Adrenal gland (tissue), 12 donors: ENCODE data around the gene LPP. TPM values are rescaled to one million over a fixed set of nuclear protein-coding genes. Genes with fewer than 3 reads are reported as not detected.

ENCODE experiments used
- DNase-seq, 7 donors: peaks; one replicate each; pipeline ENCODE4 v3.0.0-alpha.2; 2019 to 2020
- H3K27ac ChIP-seq, 5 donors: fragments of 200-600 bp; sonication (generic) in 4 of 5; 1 replicate in 3 of 5; 2 replicates in 2 of 5; pipeline versions ENCODE4 v1.5.1 to v1.8.0; 2016 to 2020; ENCODE audit warnings: mild to moderate bottlenecking in 1 of 5
- H3K27me3 ChIP-seq: fragments of 200-600 bp; 2 replicates; pipeline ENCODE4 v1.8.0; 2021
- H3K36me3 ChIP-seq, 2 donors: fragments of 200-600 bp; replicated peaks in 1 of 2; 1 replicate in 1 of 2; 2 replicates in 1 of 2; pipeline versions ENCODE4 v1.5.1 to v1.8.0; 2018 to 2022
- H3K4me1 ChIP-seq, 2 donors: fragments of 200-600 bp; replicated peaks in 1 of 2; 1 replicate in 1 of 2; 2 replicates in 1 of 2; pipeline versions ENCODE4 v1.5.1 to v1.8.0; 2018 to 2021
- H3K4me3 ChIP-seq, 4 donors: fragments of 200-600 bp; sonication (generic) in 3 of 4; one replicate each; pipeline ENCODE4 v1.5.1; 2016 to 2018
- H3K9me3 ChIP-seq, 3 donors: fragments of 200-600 bp; sonication (generic) in 1 of 3; replicated peaks in 1 of 3; 1 replicate in 2 of 3; 2 replicates in 1 of 3; pipeline versions ENCODE4 v1.5.1 to v1.8.0; 2016 to 2021
- POLR2A ChIP-seq, 2 donors: fragments of 450-650 bp; IDR thresholded peaks; one replicate each; pipeline ENCODE4 v1.6.1; 2017; ENCODE audit warnings: antibody characterized with exemption in 2 of 2, mild to moderate bottlenecking in 2 of 2, moderate library complexity in 1 of 2
- whole genome bisulfite sequencing, 4 donors: extraction: QIAGEN DNeasy Blood & Tissue Kit in 2 of 4; methylation state at CpG; one replicate each; pipeline versions ENCODE4 v1.1.5 to v1.1.7; 2013 to 2017; 5-methylcytosine and 5-hydroxymethylcytosine counted together
- intact Hi-C, 2 donors: fragments of 100-400 bp; cut with DNase I; formaldehyde crosslinking; loops; one replicate each; pipeline versions ENCODE4 v1.14.1 to v1.15.0; 2022 to 2023
- polyA plus RNA-seq, 3 donors: library from polyadenylated mRNA; stranded (reverse); fragments of 200-250 nt in 2 of 3; fragments of 350-450 nt in 1 of 3; fragmentation: Illumina TruSeq in 1 of 3; extraction: RNeasy Lipid Tissue Mini Kit (QIAGEN cat#74804) in 1 of 3; gene quantifications; one replicate each; pipeline ENCODE4 v1.2.3, GENCODE V29; 2013 to 2014
- total RNA-seq, 9 donors: library from RNA; depleted of rRNA in 4 of 9; stranded (reverse); fragments of >200 nt in 4 of 9; fragments of 120-200 nt in 1 of 9; fragmentation: NEBNext Ultra II Directional in 1 of 9; extraction: Animal tissue kit (Norgen Biotek cat#: 25700) in 1 of 9; gene quantifications; one replicate each; pipeline versions ENCODE4 v1.1.0 to v1.2.4, GENCODE V29; 2013 to 2023
- TF ChIP-seq, protein P1 (sequence below), 6 experiments: fragments of 450-650 bp in 4 of 6; fragments of 200-600 bp in 2 of 6; sonication (generic) in 1 of 6; IDR thresholded peaks; 1 replicate in 5 of 6; 2 replicates in 1 of 6; pipeline versions ENCODE4 v1.5.1 to v1.8.0; 2016 to 2021; ENCODE audit warnings: antibody characterized with exemption in 6 of 6, mild to moderate bottlenecking in 2 of 6, moderate library complexity in 1 of 6
- donor health status: healthy with polysubstance abuse.
- donor health status: Bipolar disorder and iron deficiency.
- donor health status: DM: yes; HTN: yes; CAD: no.
- donor health status: DM: no; HTN: no; CAD: no.
- donor health status: DM: no; HTN: no; CAD: no.
- donor health status: DM: yes; HTN: yes; CAD: no.

LPP gene
- total and polyA plus RNA-seq, 12 donors, result 7.0 to 170 (median 101) TPM

DNA sequence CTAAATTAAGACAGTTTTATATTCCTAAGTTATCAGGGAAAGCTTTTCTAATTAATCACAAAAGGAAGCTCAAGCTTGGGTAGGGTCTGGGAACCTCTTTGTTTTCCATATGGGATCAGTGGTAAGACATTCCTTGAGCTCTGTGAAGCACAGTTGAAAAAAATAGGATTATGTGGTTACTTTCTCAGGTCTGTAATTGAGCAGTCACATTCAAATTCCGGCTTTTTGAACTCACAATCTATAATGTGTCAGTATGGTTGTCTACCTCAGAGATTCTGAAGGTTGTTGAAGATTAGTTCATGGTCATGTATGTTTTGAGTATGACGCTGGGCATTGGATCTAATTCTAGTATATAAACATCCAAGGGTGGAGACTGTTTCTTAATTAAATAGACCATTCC is 364.5 kb downstream of the LPP start:
- Histone ChIP-seq H3K4me1 (peaks cover 16 to 17% of the 10 kb centered on the region in 2 donors), H3K27me3 (no peaks in the 10 kb centered on the region), H3K36me3 (no peaks in the 10 kb centered on the region), H3K4me3 (no peak overlapping the region), H3K27ac (no peak overlapping the region), H3K9me3 (no peaks in the 10 kb centered on the region)
- no peak for DNase-seq
- TF ChIP-seq, protein P1, sequence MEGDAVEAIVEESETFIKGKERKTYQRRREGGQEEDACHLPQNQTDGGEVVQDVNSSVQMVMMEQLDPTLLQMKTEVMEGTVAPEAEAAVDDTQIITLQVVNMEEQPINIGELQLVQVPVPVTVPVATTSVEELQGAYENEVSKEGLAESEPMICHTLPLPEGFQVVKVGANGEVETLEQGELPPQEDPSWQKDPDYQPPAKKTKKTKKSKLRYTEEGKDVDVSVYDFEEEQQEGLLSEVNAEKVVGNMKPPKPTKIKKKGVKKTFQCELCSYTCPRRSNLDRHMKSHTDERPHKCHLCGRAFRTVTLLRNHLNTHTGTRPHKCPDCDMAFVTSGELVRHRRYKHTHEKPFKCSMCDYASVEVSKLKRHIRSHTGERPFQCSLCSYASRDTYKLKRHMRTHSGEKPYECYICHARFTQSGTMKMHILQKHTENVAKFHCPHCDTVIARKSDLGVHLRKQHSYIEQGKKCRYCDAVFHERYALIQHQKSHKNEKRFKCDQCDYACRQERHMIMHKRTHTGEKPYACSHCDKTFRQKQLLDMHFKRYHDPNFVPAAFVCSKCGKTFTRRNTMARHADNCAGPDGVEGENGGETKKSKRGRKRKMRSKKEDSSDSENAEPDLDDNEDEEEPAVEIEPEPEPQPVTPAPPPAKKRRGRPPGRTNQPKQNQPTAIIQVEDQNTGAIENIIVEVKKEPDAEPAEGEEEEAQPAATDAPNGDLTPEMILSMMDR (IDR thresholded peaks at IDR 0.05), result no peak
- no peak for TF ChIP-seq POLR2A (IDR thresholded peaks at IDR 0.05)
- intact Hi-C loops, result no loop called here
- 88 to 96% (median 95%) methylated on average over 2 of the region's 2 CpGs for WGBS, 4 donors

DNA sequence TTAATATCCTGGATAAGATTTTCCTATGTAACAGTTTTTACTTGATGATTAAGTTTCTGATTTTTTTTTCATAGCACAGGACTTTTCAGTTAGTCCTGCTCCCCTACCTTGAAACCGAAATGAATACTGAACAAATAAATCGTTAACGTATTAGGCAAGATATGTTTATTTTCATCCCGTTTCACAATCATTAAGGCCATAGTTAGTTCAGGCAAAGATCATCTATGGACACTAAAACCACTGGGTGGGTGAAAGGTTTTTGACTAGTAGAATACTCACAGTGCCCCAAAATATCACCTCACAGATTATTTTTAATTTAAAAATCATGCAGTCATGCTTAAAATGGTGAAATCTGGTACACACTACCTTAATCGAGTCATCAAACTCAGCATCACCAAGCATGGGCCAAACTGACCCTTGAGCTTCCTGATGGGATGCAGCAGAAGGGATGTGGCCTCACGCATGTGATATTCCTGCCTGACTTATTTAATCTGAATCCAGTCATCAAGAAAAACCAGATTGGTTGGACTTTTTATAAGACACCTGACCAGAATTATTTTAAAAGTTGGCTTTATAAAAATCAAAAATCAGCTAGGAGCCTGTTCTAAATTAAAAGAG is 365.0 kb downstream of the LPP start:
- no peaks in the 10 kb centered on the region for H3K36me3 ChIP-seq
- intact Hi-C loops, result no loop called here
- H3K4me1 ChIP-seq, result peaks cover 12 to 14% of the 10 kb centered on the region in 2 donors
- no peaks in the 10 kb centered on the region for H3K9me3 ChIP-seq
- no peak overlapping the region for H3K27ac ChIP-seq
- no peak overlapping the region for H3K4me3 ChIP-seq
- WGBS, 4 donors, result 91 to 97% (median 95%) methylated on average over 6 of the region's 6 CpGs
- no peak for TF ChIP-seq POLR2A (IDR thresholded peaks at IDR 0.05)
- TF ChIP-seq, protein P1 (IDR thresholded peaks at IDR 0.05), result no peak
- no peak for DNase-seq
- H3K27me3 ChIP-seq, result no peaks in the 10 kb centered on the region

DNA sequence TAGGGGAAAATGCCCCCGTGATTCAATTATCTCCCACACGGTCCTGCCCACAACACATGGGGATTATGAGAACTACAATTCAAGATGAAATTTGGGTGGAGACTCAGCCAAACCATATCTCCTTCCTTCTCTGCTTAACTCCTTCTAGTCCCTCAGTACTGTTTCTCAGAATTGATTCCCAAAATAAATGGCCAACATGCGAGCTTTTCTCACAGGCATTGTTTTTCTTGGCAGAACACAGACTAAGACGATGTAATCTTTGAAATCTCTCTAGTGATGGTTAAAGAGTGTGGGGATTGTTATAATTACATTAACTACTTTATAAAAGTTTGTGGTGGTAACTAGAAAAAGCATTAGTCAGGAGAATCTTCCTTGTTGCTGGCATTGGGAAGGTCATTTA is 366.5 kb downstream of the LPP start:
- Histone ChIP-seq H3K4me3 (no peak overlapping the region), H3K27me3 (no peaks in the 10 kb centered on the region), H3K4me1 (peaks cover 6 to 8% of the 10 kb centered on the region in 2 donors), H3K9me3 (no peaks in the 10 kb centered on the region), H3K27ac (no peak overlapping the region), H3K36me3 (no peaks in the 10 kb centered on the region)
- DNase-seq, result no peak
- intact Hi-C loops, result no loop called here
- TF ChIP-seq, protein P1 (IDR thresholded peaks at IDR 0.05), result no peak
- no peak for TF ChIP-seq POLR2A (IDR thresholded peaks at IDR 0.05)
- 53 to 76% (median 64%) methylated on average over 4 of the region's 4 CpGs for WGBS, 4 donors

DNA sequence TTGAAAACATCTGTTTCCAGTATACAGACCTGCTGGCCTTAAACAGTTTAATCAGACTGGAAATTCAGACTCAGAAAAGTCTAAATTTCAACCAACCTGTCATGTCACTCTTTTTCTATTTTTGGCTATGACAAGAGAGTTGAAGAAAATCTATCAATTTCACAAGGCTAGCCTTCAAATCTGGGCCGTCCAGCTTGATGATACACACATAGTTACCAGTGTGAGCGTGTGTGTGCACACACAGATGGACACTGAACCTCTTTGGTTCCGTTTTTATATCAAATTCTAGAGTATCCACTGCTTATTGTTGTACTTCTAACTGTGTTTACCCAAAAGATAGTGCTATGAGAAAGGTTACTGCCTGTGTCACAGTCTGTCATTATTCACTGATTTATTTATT is 368.2 kb downstream of the LPP start:
- DNase-seq, result peak in 2 of 7 donors; percentile 23
- TF ChIP-seq, protein P1 (IDR thresholded peaks at IDR 0.05), result no peak
- no peak for TF ChIP-seq POLR2A (IDR thresholded peaks at IDR 0.05)
- WGBS, 4 donors, result 47 to 59% (median 52%) methylated on average over 3 of the region's 3 CpGs
- Histone ChIP-seq H3K27me3 (no peaks in the 10 kb centered on the region), H3K27ac (no peak overlapping the region), H3K9me3 (no peaks in the 10 kb centered on the region), H3K4me1 (peaks cover 6 to 8% of the 10 kb centered on the region in 2 donors), H3K36me3 (no peaks in the 10 kb centered on the region), H3K4me3 (no peak overlapping the region)
- intact Hi-C loops, result no loop called here
